Liver (tissue), 9 donors: ENCODE results near the gene MYO5A. TPM values are rescaled to one million over a fixed set of nuclear protein-coding genes. Genes with fewer than 3 reads are reported as not detected.

ENCODE experiments used
- DNase-seq: peaks from one replicate; pipeline ENCODE4 v3.0.0-alpha.2; 2017; ENCODE audit warnings: low spot score
- H3K27ac ChIP-seq, 2 donors: one replicate each; pipeline ENCODE4 v1.7.0; 2013; ENCODE audit warnings: inconsistent platforms in 2 of 2, low read length in 2 of 2, control low read depth in 1 of 2, low read depth in 1 of 2, mild to moderate bottlenecking in 1 of 2
- H3K27me3 ChIP-seq, 4 donors: one replicate each; pipeline versions ENCODE4 v1.6.1 to v1.7.0; 2013; ENCODE audit warnings: low read length in 3 of 4, inconsistent platforms in 1 of 4, mild to moderate bottlenecking in 1 of 4, moderate library complexity in 1 of 4; ENCODE audit not compliant: control insufficient read depth in 4 of 4, insufficient read depth in 4 of 4
- H3K36me3 ChIP-seq, 4 donors: one replicate each; pipeline versions ENCODE4 v1.6.1 to v1.7.0; 2013; ENCODE audit warnings: low read length in 3 of 4, mild to moderate bottlenecking in 3 of 4, low read depth in 1 of 4, moderate library complexity in 1 of 4; ENCODE audit not compliant: control insufficient read depth in 4 of 4, insufficient read depth in 3 of 4
- H3K4me1 ChIP-seq, 4 donors: one replicate each; pipeline versions ENCODE4 v1.6.1 to v1.7.0; 2013; ENCODE audit warnings: low read length in 3 of 4, mild to moderate bottlenecking in 3 of 4, moderate library complexity in 1 of 4; ENCODE audit not compliant: control insufficient read depth in 4 of 4, insufficient read depth in 4 of 4
- H3K4me3 ChIP-seq, 3 donors: one replicate each; pipeline versions ENCODE4 v1.6.1 to v1.7.0; 2013; ENCODE audit warnings: low read length in 3 of 3, control low read depth in 1 of 3, low read depth in 1 of 3, mild to moderate bottlenecking in 1 of 3
- H3K9ac ChIP-seq, 2 donors: one replicate each; pipeline ENCODE4 v1.7.0; 2013; ENCODE audit warnings: low read length in 2 of 2, mild to moderate bottlenecking in 2 of 2, moderate library complexity in 2 of 2, control low read depth in 1 of 2, low read depth in 1 of 2
- H3K9me3 ChIP-seq, 4 donors: one replicate each; pipeline versions ENCODE4 v1.6.1 to v1.7.0; 2013; ENCODE audit warnings: low read length in 3 of 4; ENCODE audit not compliant: control insufficient read depth in 4 of 4
- FOXA1 ChIP-seq: IDR thresholded peaks from 2 replicates; pipeline ENCODE4 v1.6.1; 2016; ENCODE audit warnings: antibody characterized with exemption
- HNF4A ChIP-seq, 2 donors: conservative IDR thresholded peaks; 2 replicates each; pipeline ENCODE4 v1.6.1; 2016; ENCODE audit warnings: antibody characterized with exemption in 2 of 2, mild to moderate bottlenecking in 2 of 2
- NR2F2 ChIP-seq: IDR thresholded peaks from 2 replicates; pipeline ENCODE4 v1.6.1; 2016; ENCODE audit warnings: antibody characterized with exemption
- RAD21 ChIP-seq, 2 donors: IDR thresholded peaks; 2 replicates each; pipeline ENCODE4 v1.6.1; 2016; ENCODE audit warnings: antibody characterized with exemption in 2 of 2, mild to moderate bottlenecking in 2 of 2
- RXRA ChIP-seq, 2 donors: IDR thresholded peaks; 2 replicates each; pipeline ENCODE4 v1.6.1; 2017 to 2018; ENCODE audit warnings: antibody characterized with exemption in 2 of 2, mild to moderate bottlenecking in 1 of 2
- SP1 ChIP-seq: IDR thresholded peaks from 2 replicates; pipeline ENCODE4 v1.6.1; 2018; ENCODE audit warnings: antibody characterized with exemption, mild to moderate bottlenecking
- TAF1 ChIP-seq: conservative IDR thresholded peaks from 2 replicates; pipeline ENCODE4 v1.6.1; 2016; ENCODE audit warnings: antibody characterized with exemption, mild to moderate bottlenecking
- WGBS: extraction: QIAGEN DNeasy Blood & Tissue Kit; methylation state at CpG from one replicate; pipeline ENCODE4 v1.1.7; 2013; 5-methylcytosine and 5-hydroxymethylcytosine counted together
- polyA plus RNA-seq, 2 donors: library from polyadenylated mRNA; stranded (reverse) in 1 of 2; unstranded in 1 of 2; fragments of 200-250 nt in 1 of 2; fragments of >200 nt in 1 of 2; fragmentation: Nextera tagmentation in 1 of 2; extraction: Ambion mirVana in 1 of 2; gene quantifications; one replicate each; pipeline versions ENCODE4 v1.2.1 to v1.2.3, GENCODE V29; 2013 to 2015
- total RNA-seq, 2 donors: library from RNA; depleted of rRNA; stranded (reverse); fragments of >200 nt; gene quantifications; one replicate each; pipeline ENCODE4 v1.2.3, GENCODE V29; 2014
- TF ChIP-seq, protein P1 (sequence below): IDR thresholded peaks from 2 replicates; pipeline ENCODE4 v1.6.1; 2016; ENCODE audit warnings: antibody characterized with exemption
- TF ChIP-seq, protein P2 (sequence below): IDR thresholded peaks from 2 replicates; pipeline ENCODE4 v1.6.1; 2016; ENCODE audit warnings: antibody characterized with exemption
- TF ChIP-seq, protein P3 (sequence below): fragments of 150-350 bp; IDR thresholded peaks from 2 replicates; pipeline ENCODE4 v1.5.1; 2017; ENCODE audit warnings: improper control_type of control experiment, low read depth, low read length; ENCODE audit not compliant: missing input control
- TF ChIP-seq, protein P4 (sequence below): IDR thresholded peaks from 2 replicates; pipeline ENCODE4 v1.6.1; 2016; ENCODE audit warnings: antibody characterized with exemption, mild to moderate bottlenecking
- donor health status: healthy.
- donor health status: healthy.
- donor health status: healthy.
- donor health status: healthy.
- donor health status: healthy.

The MYO5A gene
- total and polyA plus RNA-seq, 4 donors, result 1.0 to 7.1 (median 3.0) TPM

DNA sequence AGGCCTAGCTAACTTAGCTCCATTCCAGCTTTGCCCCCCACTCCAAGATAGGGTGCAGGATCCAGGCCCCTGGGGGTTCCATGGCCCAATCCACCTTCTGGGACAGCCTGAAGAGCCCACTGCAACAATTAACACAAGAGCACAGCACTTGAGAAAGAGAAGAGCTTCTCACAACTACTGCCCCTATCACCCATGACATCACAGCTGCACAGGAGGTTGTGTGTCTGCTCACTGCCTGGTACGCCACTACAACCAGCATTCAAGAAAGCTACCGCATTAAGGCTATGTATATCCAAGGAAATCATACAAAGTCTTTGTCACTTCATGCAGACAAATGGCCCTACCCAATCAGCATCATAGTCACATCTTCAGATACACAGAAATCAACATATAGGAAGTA is 62.0 kb downstream of the MYO5A start:
- TF ChIP-seq, protein P1, sequence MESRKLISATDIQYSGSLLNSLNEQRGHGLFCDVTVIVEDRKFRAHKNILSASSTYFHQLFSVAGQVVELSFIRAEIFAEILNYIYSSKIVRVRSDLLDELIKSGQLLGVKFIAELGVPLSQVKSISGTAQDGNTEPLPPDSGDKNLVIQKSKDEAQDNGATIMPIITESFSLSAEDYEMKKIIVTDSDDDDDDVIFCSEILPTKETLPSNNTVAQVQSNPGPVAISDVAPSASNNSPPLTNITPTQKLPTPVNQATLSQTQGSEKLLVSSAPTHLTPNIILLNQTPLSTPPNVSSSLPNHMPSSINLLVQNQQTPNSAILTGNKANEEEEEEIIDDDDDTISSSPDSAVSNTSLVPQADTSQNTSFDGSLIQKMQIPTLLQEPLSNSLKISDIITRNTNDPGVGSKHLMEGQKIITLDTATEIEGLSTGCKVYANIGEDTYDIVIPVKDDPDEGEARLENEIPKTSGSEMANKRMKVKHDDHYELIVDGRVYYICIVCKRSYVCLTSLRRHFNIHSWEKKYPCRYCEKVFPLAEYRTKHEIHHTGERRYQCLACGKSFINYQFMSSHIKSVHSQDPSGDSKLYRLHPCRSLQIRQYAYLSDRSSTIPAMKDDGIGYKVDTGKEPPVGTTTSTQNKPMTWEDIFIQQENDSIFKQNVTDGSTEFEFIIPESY, result no peak
- no peak for TF ChIP-seq SP1
- no peak for TF ChIP-seq RAD21 (IDR thresholded peaks at IDR 0.05)
- TF ChIP-seq, protein P2, sequence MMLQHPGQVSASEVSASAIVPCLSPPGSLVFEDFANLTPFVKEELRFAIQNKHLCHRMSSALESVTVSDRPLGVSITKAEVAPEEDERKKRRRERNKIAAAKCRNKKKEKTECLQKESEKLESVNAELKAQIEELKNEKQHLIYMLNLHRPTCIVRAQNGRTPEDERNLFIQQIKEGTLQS, result no peak
- H3K4me3 ChIP-seq, result no peak overlapping the region
- H3K27ac ChIP-seq, result no peak overlapping the region
- H3K36me3 ChIP-seq, result no peaks in the 10 kb centered on the region
- no peak overlapping the region for H3K9ac ChIP-seq
- no peaks in the 10 kb centered on the region for H3K9me3 ChIP-seq
- no peaks in the 10 kb centered on the region for H3K27me3 ChIP-seq
- no peak for DNase-seq
- 96% methylated on average over 2 of the region's 2 CpGs for WGBS
- no peaks in the 10 kb centered on the region for H3K4me1 ChIP-seq

DNA sequence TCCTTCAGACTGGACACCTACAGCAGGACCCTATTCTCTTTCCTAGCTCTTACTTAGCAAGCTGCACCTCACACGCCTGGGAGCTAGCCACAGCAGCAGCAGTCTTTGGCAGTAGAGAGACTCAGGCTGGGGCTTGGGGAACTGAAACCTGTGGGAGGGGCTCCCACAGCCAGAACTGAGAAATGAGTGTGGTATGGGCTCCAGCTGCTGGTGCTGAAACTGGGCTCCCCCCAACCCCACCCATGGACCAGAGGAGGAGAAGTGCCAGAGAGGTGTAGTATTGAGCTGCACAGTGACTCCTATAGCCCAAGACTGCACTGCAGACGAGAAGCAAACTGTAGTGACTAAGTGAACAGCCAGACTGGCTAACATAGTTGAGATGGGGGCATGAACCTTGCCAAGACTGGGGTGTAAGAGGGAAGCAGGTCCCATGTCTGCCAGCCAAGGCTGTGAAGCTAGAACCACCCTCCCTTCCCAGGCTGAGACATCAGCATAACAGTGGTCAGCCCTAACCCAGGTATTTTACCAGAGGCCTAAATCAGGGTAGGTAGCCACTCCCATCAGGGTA is 62.5 kb downstream of the MYO5A start:
- Histone ChIP-seq H3K9ac (no peak overlapping the region), H3K36me3 (no peaks in the 10 kb centered on the region), H3K9me3 (no peaks in the 10 kb centered on the region), H3K27me3 (no peaks in the 10 kb centered on the region), H3K4me3 (no peak overlapping the region), H3K4me1 (no peaks in the 10 kb centered on the region), H3K27ac (no peak overlapping the region)
- 83% methylated on average over 2 of the region's 2 CpGs for WGBS
- TF ChIP-seq RAD21 (IDR thresholded peaks at IDR 0.05) (peak in 1 of 2 donors; percentile 16), NR2F2 (no peak), RXRA (IDR thresholded peaks at IDR 0.05) (no peak), FOXA1 (no peak), HNF4A (conservative IDR thresholded peaks at IDR 0.05) (no peak), TAF1 (no peak)
- TF ChIP-seq, protein P3, sequence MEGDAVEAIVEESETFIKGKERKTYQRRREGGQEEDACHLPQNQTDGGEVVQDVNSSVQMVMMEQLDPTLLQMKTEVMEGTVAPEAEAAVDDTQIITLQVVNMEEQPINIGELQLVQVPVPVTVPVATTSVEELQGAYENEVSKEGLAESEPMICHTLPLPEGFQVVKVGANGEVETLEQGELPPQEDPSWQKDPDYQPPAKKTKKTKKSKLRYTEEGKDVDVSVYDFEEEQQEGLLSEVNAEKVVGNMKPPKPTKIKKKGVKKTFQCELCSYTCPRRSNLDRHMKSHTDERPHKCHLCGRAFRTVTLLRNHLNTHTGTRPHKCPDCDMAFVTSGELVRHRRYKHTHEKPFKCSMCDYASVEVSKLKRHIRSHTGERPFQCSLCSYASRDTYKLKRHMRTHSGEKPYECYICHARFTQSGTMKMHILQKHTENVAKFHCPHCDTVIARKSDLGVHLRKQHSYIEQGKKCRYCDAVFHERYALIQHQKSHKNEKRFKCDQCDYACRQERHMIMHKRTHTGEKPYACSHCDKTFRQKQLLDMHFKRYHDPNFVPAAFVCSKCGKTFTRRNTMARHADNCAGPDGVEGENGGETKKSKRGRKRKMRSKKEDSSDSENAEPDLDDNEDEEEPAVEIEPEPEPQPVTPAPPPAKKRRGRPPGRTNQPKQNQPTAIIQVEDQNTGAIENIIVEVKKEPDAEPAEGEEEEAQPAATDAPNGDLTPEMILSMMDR, result no peak
- TF ChIP-seq, protein P4, sequence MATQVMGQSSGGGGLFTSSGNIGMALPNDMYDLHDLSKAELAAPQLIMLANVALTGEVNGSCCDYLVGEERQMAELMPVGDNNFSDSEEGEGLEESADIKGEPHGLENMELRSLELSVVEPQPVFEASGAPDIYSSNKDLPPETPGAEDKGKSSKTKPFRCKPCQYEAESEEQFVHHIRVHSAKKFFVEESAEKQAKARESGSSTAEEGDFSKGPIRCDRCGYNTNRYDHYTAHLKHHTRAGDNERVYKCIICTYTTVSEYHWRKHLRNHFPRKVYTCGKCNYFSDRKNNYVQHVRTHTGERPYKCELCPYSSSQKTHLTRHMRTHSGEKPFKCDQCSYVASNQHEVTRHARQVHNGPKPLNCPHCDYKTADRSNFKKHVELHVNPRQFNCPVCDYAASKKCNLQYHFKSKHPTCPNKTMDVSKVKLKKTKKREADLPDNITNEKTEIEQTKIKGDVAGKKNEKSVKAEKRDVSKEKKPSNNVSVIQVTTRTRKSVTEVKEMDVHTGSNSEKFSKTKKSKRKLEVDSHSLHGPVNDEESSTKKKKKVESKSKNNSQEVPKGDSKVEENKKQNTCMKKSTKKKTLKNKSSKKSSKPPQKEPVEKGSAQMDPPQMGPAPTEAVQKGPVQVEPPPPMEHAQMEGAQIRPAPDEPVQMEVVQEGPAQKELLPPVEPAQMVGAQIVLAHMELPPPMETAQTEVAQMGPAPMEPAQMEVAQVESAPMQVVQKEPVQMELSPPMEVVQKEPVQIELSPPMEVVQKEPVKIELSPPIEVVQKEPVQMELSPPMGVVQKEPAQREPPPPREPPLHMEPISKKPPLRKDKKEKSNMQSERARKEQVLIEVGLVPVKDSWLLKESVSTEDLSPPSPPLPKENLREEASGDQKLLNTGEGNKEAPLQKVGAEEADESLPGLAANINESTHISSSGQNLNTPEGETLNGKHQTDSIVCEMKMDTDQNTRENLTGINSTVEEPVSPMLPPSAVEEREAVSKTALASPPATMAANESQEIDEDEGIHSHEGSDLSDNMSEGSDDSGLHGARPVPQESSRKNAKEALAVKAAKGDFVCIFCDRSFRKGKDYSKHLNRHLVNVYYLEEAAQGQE, result peak; percentile 45
- DNase-seq, result no peak
